Measurements from ENCODE around the gene CRABP1.

The CRABP1 gene

GRCh38 chr15:78363381-78363734, 23.2 kb downstream of the CRABP1 start:
- DNase-seq (ENCODE audit: low spot score), result no peak
- TF ChIP-seq CTCF (IDR thresholded peaks at IDR 0.05), result no peak
- Histone ChIP-seq H3K4me3 (no peak overlapping the region), H3K27ac (no peak overlapping the region)

- H3K4me3 ChIP-seq, result no peak overlapping the region
- no peak for TF ChIP-seq CTCF (IDR thresholded peaks at IDR 0.05)
- no peak overlapping the region for H3K27ac ChIP-seq
- DNase-seq (ENCODE audit: low spot score), result no peak
Observed at GRCh38 chr15:78364233-78364632, 24.1 kb downstream of the CRABP1 start.

GRCh38 chr15:78365917-78366316, 25.8 kb downstream of the CRABP1 start:
- no peak overlapping the region for H3K4me3 ChIP-seq
- no peak for DNase-seq (ENCODE audit: low spot score)
- no peak overlapping the region for H3K27ac ChIP-seq
- no peak for TF ChIP-seq CTCF (IDR thresholded peaks at IDR 0.05)

- TF ChIP-seq CTCF (IDR thresholded peaks at IDR 0.05), result no peak
- no peak for DNase-seq (ENCODE audit: low spot score)
- Histone ChIP-seq H3K27ac (no peak overlapping the region), H3K4me3 (no peak overlapping the region)
Observed at GRCh38 chr15:78366342-78366741, 26.2 kb downstream of the CRABP1 start.

GRCh38 chr15:78368651-78369050, 28.5 kb downstream of the CRABP1 start:
- TF ChIP-seq CTCF (IDR thresholded peaks at IDR 0.05), result no peak
- Histone ChIP-seq H3K27ac (no peak overlapping the region), H3K4me3 (no peak overlapping the region)
- DNase-seq (ENCODE audit: low spot score), result no peak

- TF ChIP-seq CTCF (IDR thresholded peaks at IDR 0.05), result no peak
- H3K27ac ChIP-seq, result no peak overlapping the region
- H3K4me3 ChIP-seq, result no peak overlapping the region
- DNase-seq (ENCODE audit: low spot score), result no peak
Observed at GRCh38 chr15:78369161-78369560, 29.0 kb downstream of the CRABP1 start.

- TF ChIP-seq CTCF (IDR thresholded peaks at IDR 0.05), result no peak
- no peak overlapping the region for H3K27ac ChIP-seq
- no peak overlapping the region for H3K4me3 ChIP-seq
- DNase-seq (ENCODE audit: low spot score), result no peak
Observed at GRCh38 chr15:78370013-78370412, 29.9 kb downstream of the CRABP1 start.

Measured in coronary artery (tissue), 2 donors.